GM10248 (cell line): ENCODE data around the gene PUS1.

ENCODE experiments used
- CTCF ChIA-PET: fragments of 300-600 bp; sonication (Branson Sonifier 250); formaldehyde crosslinking; extraction: SDS; loops from one replicate; lab custom pipeline; 2021; ENCODE audit warnings: antibody characterized with exemption; lab: Yijun Ruan, JAX
- POLR2A ChIA-PET: fragments of 350-650 bp; sonication (Branson Sonifier 250); formaldehyde crosslinking; extraction: SDS; loops from one replicate; lab custom pipeline; 2020; ENCODE audit warnings: antibody characterized with exemption; lab: Yijun Ruan, JAX
- DNase-seq: peaks from one replicate; pipeline ENCODE4 v3.0.0; 2012; ENCODE audit errors: extremely low spot score
- TF ChIP-seq, protein P1 (sequence below): IDR thresholded peaks from 2 replicates; pipeline ENCODE4 v1.5.1; 2012; ENCODE audit warnings: mild to moderate bottlenecking, low read depth; ENCODE audit errors: extremely low read depth, missing control alignments, control extremely low read depth

PUS1 gene

DNA sequence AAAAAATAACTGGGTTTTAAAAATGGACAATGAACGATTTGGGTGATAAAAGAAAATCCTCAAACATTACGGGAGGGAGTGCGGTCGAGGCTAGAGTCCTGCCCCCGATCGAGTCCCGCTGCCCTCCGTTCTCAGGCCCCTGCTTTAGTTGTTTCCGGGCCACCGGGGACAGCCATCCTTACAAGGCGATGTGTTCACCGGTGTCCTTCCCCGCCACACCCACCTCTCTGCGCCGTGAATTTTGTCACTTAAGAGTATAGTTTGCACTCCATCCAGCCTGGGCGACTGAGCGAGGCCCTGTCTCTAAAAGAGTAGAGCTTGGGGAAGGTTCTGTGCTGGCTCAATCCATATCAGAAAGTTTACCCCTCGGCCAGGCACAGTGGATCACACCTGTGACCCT is 31.8 kb upstream of the PUS1 start:
- POLR2A ChIA-PET = interaction anchor here (0.6 kb wide), 1 partner anchor 54 kb away, joined by 3 read pairs; no protein-coding TSS in a partner anchor
- no peak for DNase-seq
- TF ChIP-seq, protein P1, sequence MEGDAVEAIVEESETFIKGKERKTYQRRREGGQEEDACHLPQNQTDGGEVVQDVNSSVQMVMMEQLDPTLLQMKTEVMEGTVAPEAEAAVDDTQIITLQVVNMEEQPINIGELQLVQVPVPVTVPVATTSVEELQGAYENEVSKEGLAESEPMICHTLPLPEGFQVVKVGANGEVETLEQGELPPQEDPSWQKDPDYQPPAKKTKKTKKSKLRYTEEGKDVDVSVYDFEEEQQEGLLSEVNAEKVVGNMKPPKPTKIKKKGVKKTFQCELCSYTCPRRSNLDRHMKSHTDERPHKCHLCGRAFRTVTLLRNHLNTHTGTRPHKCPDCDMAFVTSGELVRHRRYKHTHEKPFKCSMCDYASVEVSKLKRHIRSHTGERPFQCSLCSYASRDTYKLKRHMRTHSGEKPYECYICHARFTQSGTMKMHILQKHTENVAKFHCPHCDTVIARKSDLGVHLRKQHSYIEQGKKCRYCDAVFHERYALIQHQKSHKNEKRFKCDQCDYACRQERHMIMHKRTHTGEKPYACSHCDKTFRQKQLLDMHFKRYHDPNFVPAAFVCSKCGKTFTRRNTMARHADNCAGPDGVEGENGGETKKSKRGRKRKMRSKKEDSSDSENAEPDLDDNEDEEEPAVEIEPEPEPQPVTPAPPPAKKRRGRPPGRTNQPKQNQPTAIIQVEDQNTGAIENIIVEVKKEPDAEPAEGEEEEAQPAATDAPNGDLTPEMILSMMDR = no peak
- CTCF ChIA-PET = interaction anchor here (1.8 kb wide), 1 partner anchor 8 kb away, joined by 4 read pairs; no protein-coding TSS in a partner anchor

DNA sequence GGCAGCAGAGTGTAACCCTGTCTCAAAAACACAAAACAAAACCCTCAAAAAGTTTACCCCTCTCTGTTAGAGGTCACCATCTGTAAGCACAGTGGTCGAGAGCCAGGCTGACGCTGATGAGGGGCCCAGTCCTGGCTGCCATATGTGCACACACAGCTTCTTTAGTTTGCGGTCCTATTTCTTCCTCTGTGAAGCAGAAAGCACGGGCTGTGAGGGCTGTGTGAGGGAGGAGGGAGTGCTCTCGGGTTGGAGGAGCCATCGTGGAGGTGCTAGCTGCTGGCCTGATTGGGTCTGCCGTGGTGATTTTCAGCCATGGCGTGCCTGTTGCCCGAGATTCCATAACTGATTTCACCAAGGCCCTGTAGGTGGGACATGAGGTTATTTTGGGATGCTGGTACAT is 31.2 kb upstream of the PUS1 start:
- CTCF ChIA-PET = interaction anchor here (1.5 to 1.8 kb wide), 2 partner anchors 8 to 12 kb away, joined by 3 to 4 read pairs; no protein-coding TSS in a partner anchor
- no peak for DNase-seq
- TF ChIP-seq, protein P1 = no peak
- POLR2A ChIA-PET = no interaction called here

DNA sequence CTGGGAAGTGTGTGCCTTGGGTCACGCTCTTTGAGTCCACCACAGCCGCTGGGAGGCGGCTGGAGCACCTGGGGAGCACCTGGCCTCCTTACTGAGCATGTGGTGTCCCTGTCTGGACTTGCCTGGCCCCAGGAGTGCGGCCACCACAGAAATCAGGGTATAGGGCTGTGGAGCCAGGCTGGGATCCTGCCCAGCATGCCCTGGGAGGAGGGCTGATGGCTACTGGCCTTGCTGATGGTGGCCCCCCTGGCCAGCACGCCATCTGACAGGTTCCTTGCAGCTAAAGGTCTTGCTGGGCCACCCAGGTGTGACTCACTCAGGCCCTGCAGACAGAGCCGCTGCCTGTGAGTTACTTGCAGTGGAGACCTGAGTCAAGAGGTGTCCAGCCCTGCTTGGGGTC is 28.7 kb upstream of the PUS1 start:
- ChIA-PET CTCF (interaction anchor here (1.2 kb wide), 1 partner anchor 49 kb away, joined by 3 read pairs; the partner anchor contains the start of gene EP400), POLR2A (no interaction called here)
- TF ChIP-seq, protein P1 = no peak
- no peak for DNase-seq

DNA sequence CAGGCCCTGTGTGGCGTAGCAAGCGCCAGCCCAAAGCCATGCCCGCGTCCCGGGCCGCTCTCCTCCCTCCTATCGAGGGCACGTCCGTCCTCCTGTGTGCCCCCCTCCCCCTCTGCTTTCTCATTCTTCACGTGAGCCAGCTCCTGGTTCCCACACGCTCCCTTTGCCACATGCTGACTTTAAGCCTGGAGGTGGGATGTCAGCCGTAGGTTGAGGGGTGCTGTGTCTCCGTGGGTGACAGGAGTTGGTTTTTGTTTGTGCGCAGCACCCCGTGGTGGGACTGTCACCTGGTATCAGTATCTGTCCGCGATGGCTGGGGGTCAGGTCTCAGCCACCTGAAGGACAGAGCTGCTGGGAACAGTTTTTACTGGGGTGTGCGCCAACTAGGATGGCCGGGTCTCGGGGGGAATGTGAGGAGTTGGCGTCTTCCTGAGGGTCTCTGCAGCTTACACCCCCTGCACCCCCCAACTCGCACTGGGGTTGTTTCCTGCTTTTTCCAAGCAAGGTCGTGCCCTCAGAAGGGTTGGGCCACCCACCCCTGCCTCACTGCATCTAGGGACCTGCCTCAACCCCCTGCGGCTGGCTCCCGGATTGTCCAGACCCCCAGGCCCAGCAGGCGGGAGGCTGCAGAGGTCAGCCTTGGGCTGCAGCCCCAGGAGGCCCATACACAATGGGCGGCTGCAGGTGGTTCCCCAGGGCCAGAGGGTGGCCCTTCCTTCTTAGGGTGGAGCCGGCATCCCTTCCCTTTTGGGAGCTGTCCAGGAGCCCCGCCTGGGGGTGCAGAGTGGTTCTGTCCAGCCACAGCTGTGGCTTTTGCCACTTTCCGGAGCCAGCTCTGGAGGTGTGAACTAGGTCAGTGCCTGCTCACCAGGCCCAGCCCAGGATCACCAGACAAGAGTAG is 27.4 kb upstream of the PUS1 start:
- ChIA-PET CTCF (no interaction called here), POLR2A (no interaction called here)
- TF ChIP-seq, protein P1 = no peak
- DNase-seq = no peak

DNA sequence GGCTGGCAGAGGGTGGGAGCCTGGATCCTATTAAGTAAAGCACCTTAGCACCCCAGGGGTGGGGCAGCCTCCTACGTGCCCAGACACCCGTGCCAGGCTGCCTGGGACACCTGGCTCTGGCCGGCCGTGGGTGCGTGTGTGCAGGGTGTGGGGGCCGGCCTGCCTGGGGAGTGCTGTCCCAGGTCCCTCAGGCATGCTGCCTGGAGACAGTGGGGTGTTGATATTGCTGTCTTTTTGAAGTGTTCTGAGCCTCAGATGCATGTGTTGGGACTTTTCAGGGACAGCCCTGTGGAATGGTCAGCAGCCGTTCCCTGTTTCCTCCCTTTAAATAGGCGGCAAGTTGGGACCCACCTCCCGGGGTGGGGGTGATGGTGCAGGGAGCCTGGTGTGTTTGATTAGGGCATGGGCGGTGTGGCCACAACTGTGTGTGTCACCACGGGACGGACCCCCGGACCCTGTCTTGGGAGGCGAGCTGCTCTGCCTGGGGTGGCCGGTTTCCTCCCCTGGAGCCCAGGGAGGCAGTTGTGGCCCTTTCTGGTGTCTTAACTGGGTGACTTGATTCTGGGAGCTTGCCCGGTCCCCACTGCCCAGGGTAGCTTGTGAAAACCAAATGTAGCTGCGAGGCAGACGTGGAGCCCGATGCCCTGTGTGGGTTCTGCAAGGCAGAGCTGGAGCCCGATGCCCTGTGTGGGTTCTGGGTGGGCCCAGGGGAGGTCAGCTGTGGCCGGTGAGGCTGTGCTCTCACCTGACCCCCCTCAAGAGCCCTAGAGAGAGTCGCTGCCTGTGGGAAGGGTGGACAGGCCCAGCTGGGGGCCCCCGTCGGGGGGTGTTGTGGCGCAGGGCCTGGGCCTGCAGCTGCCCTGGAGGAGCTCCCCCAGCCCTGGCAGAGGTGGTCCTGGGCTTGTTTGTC is 26.5 kb upstream of the PUS1 start:
- POLR2A ChIA-PET = interaction anchor here (0.5 kb wide), 1 partner anchor 94 kb away, joined by 4 read pairs; no protein-coding TSS in a partner anchor
- TF ChIP-seq, protein P1 = no peak
- DNase-seq = no peak
- CTCF ChIA-PET = no interaction called here
